K562 (cell line): Measurements from ENCODE around the gene CBX8. TPM values are rescaled to one million over a fixed set of nuclear protein-coding genes. Genes with fewer than 3 reads are reported as not detected.

ENCODE experiments used
- EGR1 ChIP-seq: fragments of 450-650 bp; conservative IDR thresholded peaks from 2 replicates; pipeline ENCODE4 v1.6.1; 2017; ENCODE audit warnings: mild to moderate bottlenecking
- KAT2B ChIP-seq: IDR thresholded peaks from one replicate; pipeline ENCODE4 v1.6.1; 2012; ENCODE audit warnings: low read depth, mild to moderate bottlenecking, control low read depth, inconsistent platforms, low read length, moderate library complexity
- RAD21 ChIP-seq, 2 experiments: fragments of 250-450 bp in 1 of 2; fragments of 450-650 bp in 1 of 2; sonication (Bioruptor Pico) in 1 of 2; formaldehyde crosslinking in 1 of 2; IDR thresholded peaks in 1 of 2; conservative IDR thresholded peaks in 1 of 2; 2 replicates each; pipeline versions ENCODE4 v1.4.0 to v1.8.0; 2020 to 2022; ENCODE audit warnings: mild to moderate bottlenecking in 2 of 2, moderate library complexity in 1 of 2
- RCOR1 ChIP-seq, 2 experiments: IDR thresholded peaks; 2 replicates each; pipeline ENCODE4 v1.6.1; 2012; ENCODE audit warnings: low read depth in 2 of 2, low read length in 2 of 2, borderline replicate concordance in 1 of 2, improper control_type of control experiment in 1 of 2
- SPI1 ChIP-seq: IDR thresholded peaks from 2 replicates; pipeline ENCODE4 v1.6.1; 2011; ENCODE audit warnings: low read depth, low read length, control low read depth, borderline replicate concordance
- SRSF9 ChIP-seq: fragments of 200-400 bp; formaldehyde crosslinking; IDR thresholded peaks from 2 replicates; pipeline ENCODE4 v1.6.1; 2017; ENCODE audit warnings: low read depth, low read length, borderline replicate concordance
- ZBTB1 ChIP-seq: sonication (generic); formaldehyde crosslinking; IDR thresholded peaks from 2 replicates; pipeline ENCODE4 v1.8.1; 2023; ENCODE audit warnings: missing genetic modification reagents, low read depth, mild to moderate bottlenecking, borderline replicate concordance
- ZNF175 ChIP-seq: fragments of 200-800 bp; sonication (Bioruptor generic); IDR thresholded peaks from 2 replicates; pipeline ENCODE4 v1.6.1; 2016; ENCODE audit warnings: low read depth, mild to moderate bottlenecking, missing genetic modification characterization, missing compliant biosample characterization
- ZNF282 ChIP-seq: sonication (generic); formaldehyde crosslinking; IDR thresholded peaks from 2 replicates; pipeline ENCODE4 v1.8.1; 2023; ENCODE audit warnings: missing genetic modification reagents
- polyA plus RNA-seq, 8 experiments: library from polyadenylated mRNA; depleted of rRNA in 4 of 8; stranded (reverse) in 5 of 8; unstranded in 3 of 8; fragments of >200 nt; fragmentation: Nextera tagmentation in 2 of 8; fragmentation: Illumina TruSeq in 1 of 8; extraction: Ambion mirVana in 2 of 8; extraction: Trizol in 1 of 8; gene quantifications; 2 replicates each; pipeline versions ENCODE4 v1.2.1 to v1.2.3, GENCODE V29; 2011 to 2014; ENCODE audit warnings: inconsistent platforms in 1 of 8, missing spikeins in 1 of 8
- total RNA-seq, 7 experiments: library from RNA; depleted of rRNA in 6 of 7; stranded (reverse); fragments of >200 nt in 6 of 7; fragmentation: Illumina TruSeq in 2 of 7; extraction: Trizol in 2 of 7; gene quantifications; 2 replicates each; pipeline versions ENCODE4 v1.2.1 to v1.2.3, GENCODE V29; 2011 to 2021; ENCODE audit warnings: low replicate concordance in 1 of 7
- TF ChIP-seq, protein P1 (sequence below): fragments of 450-650 bp; IDR thresholded peaks from 2 replicates; pipeline ENCODE4 v1.6.1; 2017; ENCODE audit warnings: antibody characterized with exemption, mild to moderate bottlenecking
- TF ChIP-seq, protein P2 (sequence below): sonication (generic); formaldehyde crosslinking; IDR thresholded peaks from 2 replicates; pipeline ENCODE4 v1.8.1; 2023; ENCODE audit warnings: mild to moderate bottlenecking, missing genetic modification reagents
- TF ChIP-seq, protein P3 (sequence below): sonication (generic); formaldehyde crosslinking; IDR thresholded peaks from 2 replicates; pipeline ENCODE4 v1.8.1; 2022; ENCODE audit warnings: missing genetic modification reagents
- TF ChIP-seq, protein P4 (sequence below): fragments of 450-650 bp; formaldehyde crosslinking; IDR thresholded peaks from 2 replicates; pipeline ENCODE4 v1.4.0; 2022; ENCODE audit warnings: missing genetic modification characterization

The CBX8 gene
- total and polyA plus RNA-seq, 9 of the 15 experiments (the other 6 are each of a cell fraction or from before 2014, with no cell fraction given): 0.08 to 11.9 (median 2.6) TPM

DNA sequence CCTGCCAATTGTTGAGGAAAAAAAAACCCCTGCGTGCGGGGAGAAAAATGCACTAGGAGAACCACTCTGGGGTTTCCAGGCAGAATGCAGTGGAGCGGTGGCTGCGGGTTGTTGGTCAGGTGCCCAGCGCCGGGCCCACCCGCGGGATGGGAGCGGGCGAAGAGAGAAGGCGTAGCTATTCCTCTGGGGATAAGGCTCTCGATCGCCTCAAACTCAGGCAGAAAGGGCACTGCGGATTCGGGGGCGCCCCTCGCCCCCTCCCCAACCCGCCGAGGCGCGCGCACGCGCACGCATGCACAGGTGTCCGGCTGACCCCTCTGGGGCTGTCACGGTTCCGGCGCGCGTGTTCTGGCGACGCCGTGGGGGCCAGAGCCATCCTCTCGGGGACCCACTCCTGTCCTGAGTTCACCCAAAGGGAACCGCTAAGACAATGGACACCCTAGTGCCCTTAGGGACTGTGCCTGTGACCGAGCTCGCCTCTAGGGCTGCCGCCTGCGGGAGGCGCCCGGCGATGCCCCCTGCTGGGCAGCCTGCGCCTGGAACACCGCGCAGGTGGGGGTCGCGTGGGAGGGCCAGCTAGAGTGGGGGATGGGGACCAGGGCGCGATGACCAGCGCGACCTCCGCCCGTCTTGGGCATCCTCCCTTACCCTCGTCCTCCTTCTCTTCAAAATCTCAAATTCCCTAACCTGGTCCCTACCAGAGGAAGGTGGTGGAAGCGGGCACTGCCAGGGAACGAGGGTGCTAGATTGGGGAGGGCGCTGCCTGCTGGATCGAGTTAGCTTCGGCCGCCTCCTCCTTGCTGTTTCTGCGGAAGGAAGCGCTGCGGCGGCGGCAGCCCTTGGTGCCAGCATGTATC is 14.4 kb upstream of the CBX8 start (continued):
- TF ChIP-seq, protein P1, sequence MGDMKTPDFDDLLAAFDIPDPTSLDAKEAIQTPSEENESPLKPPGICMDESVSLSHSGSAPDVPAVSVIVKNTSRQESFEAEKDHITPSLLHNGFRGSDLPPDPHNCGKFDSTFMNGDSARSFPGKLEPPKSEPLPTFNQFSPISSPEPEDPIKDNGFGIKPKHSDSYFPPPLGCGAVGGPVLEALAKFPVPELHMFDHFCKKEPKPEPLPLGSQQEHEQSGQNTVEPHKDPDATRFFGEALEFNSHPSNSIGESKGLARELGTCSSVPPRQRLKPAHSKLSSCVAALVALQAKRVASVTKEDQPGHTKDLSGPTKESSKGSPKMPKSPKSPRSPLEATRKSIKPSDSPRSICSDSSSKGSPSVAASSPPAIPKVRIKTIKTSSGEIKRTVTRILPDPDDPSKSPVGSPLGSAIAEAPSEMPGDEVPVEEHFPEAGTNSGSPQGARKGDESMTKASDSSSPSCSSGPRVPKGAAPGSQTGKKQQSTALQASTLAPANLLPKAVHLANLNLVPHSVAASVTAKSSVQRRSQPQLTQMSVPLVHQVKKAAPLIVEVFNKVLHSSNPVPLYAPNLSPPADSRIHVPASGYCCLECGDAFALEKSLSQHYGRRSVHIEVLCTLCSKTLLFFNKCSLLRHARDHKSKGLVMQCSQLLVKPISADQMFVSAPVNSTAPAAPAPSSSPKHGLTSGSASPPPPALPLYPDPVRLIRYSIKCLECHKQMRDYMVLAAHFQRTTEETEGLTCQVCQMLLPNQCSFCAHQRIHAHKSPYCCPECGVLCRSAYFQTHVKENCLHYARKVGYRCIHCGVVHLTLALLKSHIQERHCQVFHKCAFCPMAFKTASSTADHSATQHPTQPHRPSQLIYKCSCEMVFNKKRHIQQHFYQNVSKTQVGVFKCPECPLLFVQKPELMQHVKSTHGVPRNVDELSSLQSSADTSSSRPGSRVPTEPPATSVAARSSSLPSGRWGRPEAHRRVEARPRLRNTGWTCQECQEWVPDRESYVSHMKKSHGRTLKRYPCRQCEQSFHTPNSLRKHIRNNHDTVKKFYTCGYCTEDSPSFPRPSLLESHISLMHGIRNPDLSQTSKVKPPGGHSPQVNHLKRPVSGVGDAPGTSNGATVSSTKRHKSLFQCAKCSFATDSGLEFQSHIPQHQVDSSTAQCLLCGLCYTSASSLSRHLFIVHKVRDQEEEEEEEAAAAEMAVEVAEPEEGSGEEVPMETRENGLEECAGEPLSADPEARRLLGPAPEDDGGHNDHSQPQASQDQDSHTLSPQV: peak; percentile 60; the same call in 1 of the 2 replicates
- TF ChIP-seq SPI1 (no peak), RCOR1 (IDR thresholded peaks at IDR 0.05; ENCODE audit: borderline replicate concordance in 1 of 2, low read depth in 2 of 2, low read length in 2 of 2) (0 out of 4 replicates have a peak, but pooled peaks of 1 of the 2 experiments have one; percentile 54), ZNF282 (CRISPR knock-in tag) (0 out of 2 replicates have a peak, but pooled peaks have one; percentile 46), EGR1 (peak; percentile 91), RAD21 (CRISPR knock-in tag; conservative IDR thresholded peaks at IDR 0.05 in 1 of 2, IDR thresholded peaks at IDR 0.05 in 1 of 2) (peak; percentile 77 to 79), KAT2B (no peak), ZNF175 (CRISPR knock-in tag) (peak; percentile 64), SRSF9 (no peak), ZBTB1 (CRISPR knock-in tag) (no peak)
- TF ChIP-seq, protein P2, sequence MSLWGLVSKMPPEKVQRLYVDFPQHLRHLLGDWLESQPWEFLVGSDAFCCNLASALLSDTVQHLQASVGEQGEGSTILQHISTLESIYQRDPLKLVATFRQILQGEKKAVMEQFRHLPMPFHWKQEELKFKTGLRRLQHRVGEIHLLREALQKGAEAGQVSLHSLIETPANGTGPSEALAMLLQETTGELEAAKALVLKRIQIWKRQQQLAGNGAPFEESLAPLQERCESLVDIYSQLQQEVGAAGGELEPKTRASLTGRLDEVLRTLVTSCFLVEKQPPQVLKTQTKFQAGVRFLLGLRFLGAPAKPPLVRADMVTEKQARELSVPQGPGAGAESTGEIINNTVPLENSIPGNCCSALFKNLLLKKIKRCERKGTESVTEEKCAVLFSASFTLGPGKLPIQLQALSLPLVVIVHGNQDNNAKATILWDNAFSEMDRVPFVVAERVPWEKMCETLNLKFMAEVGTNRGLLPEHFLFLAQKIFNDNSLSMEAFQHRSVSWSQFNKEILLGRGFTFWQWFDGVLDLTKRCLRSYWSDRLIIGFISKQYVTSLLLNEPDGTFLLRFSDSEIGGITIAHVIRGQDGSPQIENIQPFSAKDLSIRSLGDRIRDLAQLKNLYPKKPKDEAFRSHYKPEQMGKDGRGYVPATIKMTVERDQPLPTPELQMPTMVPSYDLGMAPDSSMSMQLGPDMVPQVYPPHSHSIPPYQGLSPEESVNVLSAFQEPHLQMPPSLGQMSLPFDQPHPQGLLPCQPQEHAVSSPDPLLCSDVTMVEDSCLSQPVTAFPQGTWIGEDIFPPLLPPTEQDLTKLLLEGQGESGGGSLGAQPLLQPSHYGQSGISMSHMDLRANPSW: no peak
- TF ChIP-seq, protein P3, sequence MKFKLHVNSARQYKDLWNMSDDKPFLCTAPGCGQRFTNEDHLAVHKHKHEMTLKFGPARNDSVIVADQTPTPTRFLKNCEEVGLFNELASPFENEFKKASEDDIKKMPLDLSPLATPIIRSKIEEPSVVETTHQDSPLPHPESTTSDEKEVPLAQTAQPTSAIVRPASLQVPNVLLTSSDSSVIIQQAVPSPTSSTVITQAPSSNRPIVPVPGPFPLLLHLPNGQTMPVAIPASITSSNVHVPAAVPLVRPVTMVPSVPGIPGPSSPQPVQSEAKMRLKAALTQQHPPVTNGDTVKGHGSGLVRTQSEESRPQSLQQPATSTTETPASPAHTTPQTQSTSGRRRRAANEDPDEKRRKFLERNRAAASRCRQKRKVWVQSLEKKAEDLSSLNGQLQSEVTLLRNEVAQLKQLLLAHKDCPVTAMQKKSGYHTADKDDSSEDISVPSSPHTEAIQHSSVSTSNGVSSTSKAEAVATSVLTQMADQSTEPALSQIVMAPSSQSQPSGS: no peak
- TF ChIP-seq, protein P4, sequence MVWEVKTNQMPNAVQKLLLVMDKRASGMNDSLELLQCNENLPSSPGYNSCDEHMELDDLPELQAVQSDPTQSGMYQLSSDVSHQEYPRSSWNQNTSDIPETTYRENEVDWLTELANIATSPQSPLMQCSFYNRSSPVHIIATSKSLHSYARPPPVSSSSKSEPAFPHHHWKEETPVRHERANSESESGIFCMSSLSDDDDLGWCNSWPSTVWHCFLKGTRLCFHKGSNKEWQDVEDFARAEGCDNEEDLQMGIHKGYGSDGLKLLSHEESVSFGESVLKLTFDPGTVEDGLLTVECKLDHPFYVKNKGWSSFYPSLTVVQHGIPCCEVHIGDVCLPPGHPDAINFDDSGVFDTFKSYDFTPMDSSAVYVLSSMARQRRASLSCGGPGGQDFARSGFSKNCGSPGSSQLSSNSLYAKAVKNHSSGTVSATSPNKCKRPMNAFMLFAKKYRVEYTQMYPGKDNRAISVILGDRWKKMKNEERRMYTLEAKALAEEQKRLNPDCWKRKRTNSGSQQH (CRISPR knock-in tag): no peak
